ENCODE data around the gene FUT9.

The FUT9 gene

GRCh38 chr6:96015518-96016333 is at the start of gene FUT9:
Gene FUT9, plus strand, starts transcription at chr6:96015974. Its CDS starts 187,182 bp downstream, at chr6:96203156.
- no peak for DNase-seq (ENCODE audit: low read depth)

DNA sequence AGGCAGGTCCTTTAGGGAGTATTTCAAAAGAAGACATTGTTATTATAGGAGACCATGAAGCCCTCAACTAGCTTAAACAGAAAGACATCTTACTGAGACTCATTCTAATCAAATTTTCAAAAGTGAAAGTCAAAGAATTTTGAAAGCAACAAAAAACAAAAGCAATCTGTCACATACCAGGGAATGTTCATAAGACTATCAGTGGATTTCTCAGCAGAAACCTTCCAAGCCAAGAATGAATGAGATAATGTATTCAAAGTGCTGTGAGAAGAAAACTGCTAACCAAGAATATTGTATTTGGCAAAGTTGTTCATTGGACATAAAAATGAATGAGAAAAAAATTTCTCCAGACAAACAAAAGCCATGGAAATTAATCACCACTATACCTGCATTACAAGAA is 48.2 kb upstream of the FUT9 start:
- no peak for DNase-seq (ENCODE audit: low read depth)

GRCh38 chr6:95973976-95974375 is 41.8 kb upstream of the FUT9 start:
- DNase-seq (ENCODE audit: low read depth), result no peak

GRCh38 chr6:95978230-95978629 is 37.5 kb upstream of the FUT9 start:
- no peak for DNase-seq (ENCODE audit: low read depth)

DNA sequence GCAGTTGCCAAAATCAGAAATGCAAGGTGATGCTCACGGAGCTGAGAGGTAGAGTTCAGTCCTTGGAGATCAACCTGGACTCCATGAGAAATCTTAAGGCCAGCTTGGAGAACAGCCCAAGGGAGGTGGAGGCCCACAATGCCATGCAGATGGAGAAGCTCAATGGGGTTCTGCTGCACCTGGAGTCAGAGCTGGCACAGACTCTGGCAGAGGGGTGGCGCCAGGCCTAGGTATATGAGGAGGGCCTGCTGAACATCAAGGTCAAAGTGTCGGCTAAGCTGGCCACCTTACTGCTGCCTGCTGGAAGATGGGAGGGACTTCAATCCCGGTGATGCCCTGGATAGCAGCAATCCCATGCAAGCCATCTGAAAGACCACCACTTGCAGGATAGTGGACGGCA is 23.9 kb upstream of the FUT9 start:
- DNase-seq (ENCODE audit: low read depth), result no peak

DNA sequence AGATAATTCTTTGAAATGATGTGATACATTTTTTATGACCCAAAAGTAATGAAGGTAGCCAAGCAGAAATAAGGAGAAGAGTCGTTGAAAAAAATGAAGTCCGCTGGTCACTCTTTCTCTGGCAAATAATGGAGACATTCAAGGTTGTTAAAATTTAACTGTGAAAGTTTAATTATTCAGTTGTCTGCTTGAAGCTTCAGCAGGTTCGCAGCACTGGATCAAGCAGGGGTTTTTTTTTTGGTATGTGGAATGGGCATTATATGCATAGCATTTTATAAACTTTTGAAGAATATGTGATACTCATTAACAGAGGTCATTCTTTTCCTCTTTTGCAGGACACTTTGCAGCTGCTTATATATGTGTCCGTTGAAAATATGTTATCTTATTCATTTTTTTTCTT is 21.6 kb upstream of the FUT9 start:
- DNase-seq (ENCODE audit: low read depth), result no peak

GRCh38 chr6:95998133-95998532 is 17.6 kb upstream of the FUT9 start:
- DNase-seq (ENCODE audit: low read depth), result no peak

GRCh38 chr6:96001891-96002575 is 13.7 kb upstream of the FUT9 start:
- DNase-seq (ENCODE audit: low read depth), result no peak

- no peak for DNase-seq (ENCODE audit: low read depth)
Observed at GRCh38 chr6:96002576-96002910, 13.2 kb upstream of the FUT9 start.

DNA sequence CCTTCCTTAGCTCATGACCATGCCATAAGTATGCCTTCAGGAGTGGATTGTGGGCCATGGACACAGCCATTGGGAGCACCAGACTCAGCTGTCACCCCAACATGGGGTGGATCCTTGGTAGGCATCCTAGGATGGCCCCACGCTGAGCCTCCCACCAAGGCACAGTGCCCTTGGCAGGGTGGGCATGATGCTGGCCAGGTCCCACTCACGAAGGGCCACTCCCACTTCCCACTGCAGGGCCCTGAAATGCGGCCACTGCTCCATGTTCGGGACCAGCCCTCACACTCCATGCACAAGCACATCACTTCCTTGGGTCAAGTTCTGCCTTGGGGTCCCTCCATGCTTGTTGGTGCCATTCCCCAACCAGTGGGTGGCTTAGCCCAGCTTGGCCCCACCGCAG is 12.9 kb upstream of the FUT9 start:
- no peak for DNase-seq (ENCODE audit: low read depth)

DNA sequence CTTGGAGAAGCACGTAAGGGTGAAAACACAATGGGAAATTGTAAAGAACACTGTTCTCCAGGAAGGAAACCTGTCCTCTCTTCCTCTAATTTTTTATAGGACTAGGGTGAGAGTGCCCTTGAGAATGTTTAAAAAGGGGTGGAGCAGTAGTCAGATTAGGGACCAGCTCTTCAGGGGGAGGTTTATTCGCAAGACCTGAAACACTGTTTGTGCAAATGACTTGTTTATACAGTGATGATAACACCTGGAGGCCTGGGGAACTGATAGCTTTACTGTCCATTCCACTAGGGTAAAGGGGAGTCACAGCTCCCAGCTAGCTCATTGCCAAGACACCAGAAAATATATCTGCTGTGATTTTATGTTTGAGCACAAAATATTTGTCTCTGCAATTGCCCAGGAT is 8.1 kb upstream of the FUT9 start:
- no peak for DNase-seq (ENCODE audit: low read depth)

GRCh38 chr6:96013531-96013930 is 2.2 kb upstream of the FUT9 start:
- DNase-seq (ENCODE audit: low read depth), result no peak

DNA sequence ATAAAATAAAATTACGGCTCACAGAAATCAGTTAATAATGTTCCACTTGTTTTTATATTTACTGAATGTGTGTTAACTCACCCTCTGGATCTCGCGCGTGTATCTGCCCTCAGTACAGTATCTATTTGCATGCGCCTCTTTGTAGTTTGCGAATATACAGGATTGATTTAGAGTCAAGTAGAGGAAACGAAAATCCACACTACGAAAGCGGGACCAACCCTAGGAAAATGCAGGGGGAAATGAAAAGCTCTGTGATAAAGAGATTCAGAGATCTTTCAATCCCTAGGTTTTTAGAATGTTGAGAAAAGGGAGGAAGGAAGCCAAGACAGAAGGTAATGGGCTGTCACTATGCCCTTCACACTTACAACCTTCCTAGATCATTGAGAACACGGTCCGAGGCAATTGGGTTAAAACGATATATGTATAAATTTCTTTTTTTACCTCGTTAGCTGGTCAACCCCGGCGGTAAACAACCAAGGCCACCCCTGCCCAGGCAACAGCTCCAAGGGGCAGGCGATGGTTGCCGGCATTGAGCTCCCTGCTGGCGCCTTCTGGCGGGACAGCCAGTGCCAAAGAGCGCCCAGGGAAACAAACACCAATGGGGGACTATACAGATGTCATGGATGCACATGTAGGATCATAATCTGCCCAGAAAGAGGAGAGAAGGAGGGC is 792 bp upstream of the FUT9 start:
- no peak for DNase-seq (ENCODE audit: low read depth)

DNA sequence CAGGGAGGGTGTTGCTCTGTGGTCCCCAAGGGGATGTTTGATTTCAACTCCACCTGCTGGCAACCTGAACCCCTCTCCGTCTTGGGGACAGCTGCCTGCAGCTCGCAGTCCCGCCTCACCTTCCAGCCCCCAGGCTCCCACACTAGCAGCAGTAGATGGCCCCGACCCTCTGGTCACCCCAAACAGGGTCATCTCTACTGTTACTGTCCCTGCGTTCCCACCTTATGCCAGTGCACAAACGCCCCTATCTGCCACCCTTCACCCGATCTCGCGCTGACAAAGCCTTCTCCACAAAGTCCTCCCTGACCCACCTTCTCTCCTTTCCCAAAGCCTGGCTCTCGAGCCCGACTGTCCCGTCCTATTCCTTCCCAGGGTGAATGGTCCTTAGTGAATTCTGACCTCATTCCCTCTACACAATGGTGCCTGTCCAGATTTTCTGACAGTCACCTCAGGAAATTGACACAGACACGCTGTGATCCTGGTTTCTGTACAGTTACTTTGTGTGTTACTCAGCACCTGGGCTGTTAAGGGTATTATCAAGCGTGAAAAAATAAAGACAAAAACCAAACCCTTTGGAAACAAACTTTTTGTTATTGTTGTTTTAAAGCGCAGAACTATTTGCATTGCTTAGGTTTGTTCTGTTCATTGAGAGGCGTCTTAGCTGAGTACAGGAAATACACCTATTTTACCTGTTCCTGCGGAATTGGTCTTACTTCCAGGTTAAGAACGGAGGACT is 728 bp downstream of the FUT9 start:
- DNase-seq (ENCODE audit: low read depth), result no peak

GRCh38 chr6:96017070-96017359 is 1.2 kb downstream of the FUT9 start:
- DNase-seq (ENCODE audit: low read depth), result no peak

DNA sequence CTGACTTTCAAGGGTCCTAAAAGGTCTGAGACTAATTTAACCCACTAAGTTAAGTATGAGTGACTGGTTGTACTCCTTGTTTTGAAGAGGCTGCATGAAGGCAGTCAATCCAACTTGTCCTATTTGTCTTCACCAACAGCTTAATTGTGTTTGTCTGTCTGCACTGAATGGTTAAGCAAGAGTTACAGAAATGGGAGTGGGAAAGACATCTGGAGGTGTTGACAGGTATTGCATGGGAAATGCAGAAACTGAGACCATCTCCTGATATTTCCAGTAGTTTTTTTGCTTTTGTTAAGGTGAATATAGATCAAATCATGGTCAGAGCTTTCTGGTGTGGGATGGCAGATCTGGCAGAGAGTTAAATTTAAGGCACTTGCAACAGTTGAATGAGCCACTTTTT is 6.5 kb downstream of the FUT9 start:
- DNase-seq (ENCODE audit: low read depth), result no peak

DNA sequence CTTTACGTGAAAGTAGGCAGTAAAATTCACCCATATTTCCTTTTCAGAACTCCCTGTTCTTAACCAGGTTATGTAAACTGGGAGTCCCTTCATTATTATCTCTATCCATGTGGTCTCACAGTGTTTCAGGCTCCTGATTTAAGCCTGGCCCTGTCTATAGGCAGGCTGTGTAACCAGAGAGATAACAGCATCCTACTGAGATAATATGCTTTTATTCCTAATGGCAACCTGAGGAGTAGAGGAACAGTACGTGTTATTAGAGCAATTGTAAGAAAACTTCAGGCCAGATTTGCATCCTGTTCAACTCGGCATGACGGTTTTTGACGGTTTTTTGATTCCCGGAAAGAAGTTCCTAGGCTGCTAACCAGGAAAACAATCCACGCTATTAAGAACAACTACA is 16.9 kb downstream of the FUT9 start:
- DNase-seq (ENCODE audit: low read depth), result no peak

- DNase-seq (ENCODE audit: low read depth), result no peak
Observed at GRCh38 chr6:96051555-96051954, 35.8 kb downstream of the FUT9 start.

- DNase-seq (ENCODE audit: low read depth), result no peak
Observed at GRCh38 chr6:96058082-96058481, 42.3 kb downstream of the FUT9 start.

GRCh38 chr6:96059586-96059985 is 43.8 kb downstream of the FUT9 start:
- no peak for DNase-seq (ENCODE audit: low read depth)

DNA sequence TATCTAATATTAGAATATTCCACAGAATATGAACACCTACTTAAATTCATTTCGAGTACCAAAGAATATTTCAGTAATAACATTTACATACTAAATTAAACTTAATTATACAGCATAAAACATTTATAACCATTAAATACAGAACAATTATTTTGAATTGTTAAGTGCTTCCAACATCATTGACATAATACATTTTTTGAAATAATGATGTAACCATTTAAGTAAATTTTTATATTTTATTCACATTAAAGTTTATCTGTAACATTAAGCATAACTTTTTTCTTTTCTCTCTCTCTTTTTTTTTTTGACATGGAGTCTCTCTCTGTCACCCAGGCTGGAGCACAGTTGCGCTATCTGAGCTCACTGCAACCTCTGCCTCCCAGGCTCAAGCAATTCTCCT is 44.5 kb downstream of the FUT9 start:
- no peak for DNase-seq (ENCODE audit: low read depth)

- no peak for DNase-seq (ENCODE audit: low read depth)
Observed at GRCh38 chr6:96065213-96065612, 49.4 kb downstream of the FUT9 start.

DNA sequence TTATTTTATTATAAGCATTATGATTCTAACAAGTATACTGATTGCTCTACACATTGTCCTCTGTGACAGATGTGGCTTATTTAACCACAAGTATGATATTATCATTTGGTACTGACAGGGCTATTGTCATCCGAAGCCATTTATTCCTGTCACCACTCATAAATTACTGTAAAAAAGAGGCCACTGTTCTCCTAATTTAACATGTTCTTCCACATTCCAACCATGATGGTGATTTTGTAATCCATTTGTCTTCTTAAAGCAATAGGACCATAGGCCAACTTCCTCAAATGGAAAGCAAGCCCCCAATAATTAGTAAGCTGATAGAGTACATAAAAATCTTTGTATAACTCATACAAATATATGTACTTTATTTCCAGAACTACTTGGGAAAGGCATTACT is 50.6 kb downstream of the FUT9 start:
- no peak for DNase-seq (ENCODE audit: low read depth)
